Esophagus (tissue), 2 donors: ENCODE results near the gene PLEKHG2. TPM values are rescaled to one million over a fixed set of nuclear protein-coding genes. Genes with fewer than 3 reads are reported as not detected.

Experiments
- H3K27ac ChIP-seq, 2 donors: one replicate each; pipeline ENCODE4 v1.5.1; 2013; ENCODE audit warnings: low read depth in 2 of 2, mild to moderate bottlenecking in 2 of 2, inconsistent platforms in 1 of 2, low read length in 1 of 2, moderate library complexity in 1 of 2
- H3K27me3 ChIP-seq, 2 donors: one replicate each; pipeline ENCODE4 v1.6.1; 2013; ENCODE audit warnings: low read length in 2 of 2, control low read depth in 1 of 2, mild to moderate bottlenecking in 1 of 2; ENCODE audit not compliant: insufficient read depth in 2 of 2, control insufficient read depth in 1 of 2
- H3K36me3 ChIP-seq, 2 donors: one replicate each; pipeline ENCODE4 v1.6.1; 2013; ENCODE audit warnings: low read length in 1 of 2; ENCODE audit not compliant: control insufficient read depth in 2 of 2, insufficient read depth in 2 of 2
- H3K4me1 ChIP-seq, 2 donors: one replicate each; pipeline ENCODE4 v1.6.1; 2013; ENCODE audit warnings: low read length in 1 of 2; ENCODE audit not compliant: control insufficient read depth in 2 of 2, insufficient read depth in 2 of 2
- H3K4me3 ChIP-seq, 2 donors: one replicate each; pipeline ENCODE4 v1.5.1; 2013; ENCODE audit warnings: low read length in 2 of 2, mild to moderate bottlenecking in 2 of 2, low read depth in 1 of 2, moderate library complexity in 1 of 2
- H3K9me3 ChIP-seq, 2 donors: one replicate each; pipeline ENCODE4 v1.6.1; 2013; ENCODE audit warnings: mild to moderate bottlenecking in 2 of 2, low read depth in 1 of 2, low read length in 1 of 2, moderate library complexity in 1 of 2; ENCODE audit not compliant: control insufficient read depth in 2 of 2, insufficient read depth in 1 of 2
- WGBS, 2 donors: extraction: QIAGEN DNeasy Blood & Tissue Kit; methylation state at CpG; one replicate each; pipeline ENCODE4 v1.1.7; 2013; 5-methylcytosine and 5-hydroxymethylcytosine counted together
- polyA plus RNA-seq, 2 donors: library from polyadenylated mRNA; stranded (reverse); fragments of 200-250 nt; gene quantifications; one replicate each; pipeline ENCODE4 v1.2.3, GENCODE V29; 2013
- donor health status: healthy with polysubstance abuse.
- donor health status: Bipolar disorder and iron deficiency.

Gene PLEKHG2
- polyA plus RNA-seq, 2 donors, result 3.8 to 9.2 TPM

DNA sequence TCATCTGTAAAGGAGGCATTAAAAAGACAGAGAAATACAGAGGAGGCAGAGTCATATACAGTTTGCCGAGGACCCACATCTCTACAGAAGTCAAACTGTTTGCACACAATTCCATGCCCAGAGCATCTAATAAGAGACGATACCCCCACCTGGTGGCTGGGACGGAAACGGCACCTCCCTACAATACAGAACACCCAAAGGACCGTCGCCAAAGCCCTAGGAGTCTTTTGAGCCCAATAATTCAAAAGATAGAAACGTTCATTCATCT lies 703 bp upstream of the PLEKHG2 start:
- Histone ChIP-seq H3K4me1 (peaks cover 5 to 7% of the 10 kb centered on the region in 2 donors), H3K27me3 (no peaks in the 10 kb centered on the region), H3K27ac (peak overlapping the region; percentile 81 to 100), H3K4me3 (peak overlapping the region in 1 of 2 donors; percentile 94), H3K36me3 (peaks cover 7 to 11% of the 10 kb centered on the region in 2 donors), H3K9me3 (no peaks in the 10 kb centered on the region)
- 0% methylated on average over 7 of the region's 7 CpGs for WGBS, 2 donors

- Histone ChIP-seq H3K27ac (peak overlapping the region; percentile 86 to 94), H3K9me3 (no peaks in the 10 kb centered on the region), H3K27me3 (no peaks in the 10 kb centered on the region), H3K36me3 (peaks cover 4 to 9% of the 10 kb centered on the region in 2 donors), H3K4me1 (peaks cover 5 to 7% of the 10 kb centered on the region in 2 donors), H3K4me3 (peak overlapping the region; percentile 56 to 61)
- 0% methylated on average over 24 of the region's 24 CpGs for WGBS, 2 donors
Observed at GRCh38 chr19:39412867-39413271, 400 bp downstream of the PLEKHG2 start.

DNA sequence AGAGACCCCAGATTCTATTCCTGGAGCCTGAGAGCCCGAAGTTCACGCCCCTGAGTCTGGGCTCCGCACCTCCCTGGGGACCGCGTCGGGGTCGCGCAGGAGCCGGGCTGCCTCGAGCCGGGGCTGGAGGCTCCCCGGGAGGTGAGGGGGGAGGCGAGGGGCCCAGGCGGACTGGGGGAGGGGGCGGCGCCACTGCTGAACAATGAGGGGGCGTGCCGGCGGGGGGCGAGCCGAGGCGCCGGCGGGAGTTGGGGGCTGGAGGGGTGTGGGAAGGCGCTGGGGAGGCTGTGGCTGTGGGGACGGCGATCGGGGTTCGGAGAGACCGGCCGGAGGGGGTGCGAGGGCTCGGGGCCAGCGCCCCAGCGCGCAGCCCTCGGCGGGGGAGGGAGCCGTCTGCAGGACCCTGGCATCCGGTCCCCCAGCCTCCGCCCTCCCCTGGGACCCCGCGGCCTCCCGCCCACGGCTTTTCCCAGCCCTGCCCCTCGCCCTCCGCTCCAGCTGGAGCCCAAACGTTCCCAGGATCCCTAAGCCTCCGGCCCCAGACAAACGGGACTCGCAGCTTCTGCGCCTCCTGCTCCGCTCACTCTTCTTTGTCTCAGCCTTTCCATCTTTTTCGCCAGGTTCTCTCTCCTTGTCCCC lies 922 bp downstream of the PLEKHG2 start:
- no peaks in the 10 kb centered on the region for H3K9me3 ChIP-seq
- H3K4me1 ChIP-seq, result peaks cover 5 to 7% of the 10 kb centered on the region in 2 donors
- H3K4me3 ChIP-seq, result peak overlapping the region; percentile 56 to 61
- no peaks in the 10 kb centered on the region for H3K27me3 ChIP-seq
- peak overlapping the region; percentile 86 to 94 for H3K27ac ChIP-seq
- WGBS, 2 donors, result 2 to 3% methylated on average over 43 to 54 of the region's 54 CpGs
- peaks cover 0 to 4% of the 10 kb centered on the region in 2 donors for H3K36me3 ChIP-seq

DNA sequence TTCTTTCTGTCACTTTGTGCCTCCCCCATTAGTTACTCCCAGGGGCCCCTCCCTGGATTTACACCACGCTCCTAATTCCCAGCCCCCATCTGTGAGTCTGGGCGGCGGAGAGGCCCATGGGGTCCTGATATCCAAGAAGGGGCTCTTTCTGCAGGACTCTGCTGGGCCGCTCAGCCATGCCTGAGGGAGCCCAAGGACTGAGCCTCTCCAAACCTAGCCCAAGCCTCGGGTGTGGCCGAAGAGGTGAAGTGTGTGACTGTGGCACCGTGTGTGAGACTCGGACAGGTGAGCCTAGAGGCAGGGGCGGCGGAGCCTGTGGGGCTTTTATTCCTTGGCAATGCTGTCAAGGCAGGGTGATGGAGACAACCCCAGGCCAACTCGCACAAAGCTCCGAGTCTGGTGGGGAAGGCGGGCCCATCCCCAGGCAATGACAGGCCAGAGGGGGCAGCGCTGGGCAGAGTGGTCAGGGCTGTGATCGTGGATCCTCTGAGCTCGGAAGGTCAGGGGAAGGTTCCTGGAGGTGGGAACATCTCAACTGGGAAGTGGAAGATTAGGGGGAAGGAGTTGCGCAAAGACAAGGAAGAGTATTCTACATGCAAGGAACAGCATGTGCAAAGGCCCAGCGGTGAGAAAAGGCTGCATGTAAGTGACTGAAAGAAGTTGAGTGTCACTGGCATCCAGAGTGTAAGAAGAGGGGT lies 1.6 kb downstream of the PLEKHG2 start:
- Histone ChIP-seq H3K27ac (peak overlapping the region; percentile 86 to 94), H3K36me3 (no peaks in the 10 kb centered on the region), H3K4me1 (peaks cover 5 to 7% of the 10 kb centered on the region in 2 donors), H3K27me3 (no peaks in the 10 kb centered on the region), H3K9me3 (no peaks in the 10 kb centered on the region), H3K4me3 (peak overlapping the region; percentile 56 to 61)
- 43 to 46% methylated on average over 18 of the region's 18 CpGs for WGBS, 2 donors

DNA sequence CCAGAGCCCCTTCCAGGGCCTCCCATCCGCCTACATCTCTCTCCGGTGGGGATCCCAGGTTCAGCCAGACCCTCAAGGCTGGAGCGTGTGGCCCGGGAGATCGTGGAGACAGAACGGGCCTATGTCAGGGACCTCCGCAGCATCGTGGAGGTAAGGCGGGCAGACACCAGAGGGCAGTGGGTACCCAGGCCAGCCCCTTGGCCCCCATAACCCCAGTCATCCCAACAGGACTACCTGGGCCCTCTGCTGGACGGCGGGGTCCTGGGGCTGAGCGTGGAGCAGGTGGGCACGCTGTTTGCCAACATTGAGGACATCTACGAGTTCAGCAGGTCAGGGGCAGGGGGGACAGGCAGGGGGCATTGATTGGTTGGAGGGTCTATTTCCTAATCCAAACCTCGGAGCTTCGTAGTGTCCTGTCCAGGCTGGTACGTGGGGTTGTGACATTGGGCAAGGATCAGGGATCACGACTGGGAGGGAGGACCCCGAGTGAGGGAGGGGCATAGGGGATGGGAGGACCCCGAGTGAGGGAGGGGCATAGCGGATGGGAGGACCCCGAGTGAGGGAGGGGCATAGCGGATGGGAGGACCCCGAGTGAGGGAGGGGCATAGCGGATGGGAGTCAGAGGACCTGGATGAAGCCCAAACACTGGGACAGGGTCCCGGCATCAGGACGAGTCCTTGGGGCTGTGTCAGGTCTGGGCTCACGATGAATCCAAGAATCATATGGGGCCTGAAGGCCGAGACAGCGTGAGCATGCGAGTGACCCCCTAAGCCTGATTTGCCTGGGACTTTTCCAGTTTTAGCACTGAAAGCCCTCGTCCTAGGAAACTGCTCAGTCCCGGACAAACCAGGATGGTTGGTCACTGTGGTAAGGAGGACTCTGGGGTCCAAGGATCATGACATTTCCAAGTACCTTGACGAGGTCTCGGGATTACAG lies 2.9 kb downstream of the PLEKHG2 start:
- Histone ChIP-seq H3K9me3 (no peaks in the 10 kb centered on the region), H3K4me3 (no peak overlapping the region), H3K27me3 (no peaks in the 10 kb centered on the region), H3K4me1 (peaks cover 5 to 6% of the 10 kb centered on the region in 2 donors), H3K36me3 (no peaks in the 10 kb centered on the region), H3K27ac (peak overlapping the region in 1 of 2 donors; percentile 36)
- WGBS, 2 donors, result 71 to 73% methylated on average over 35 of the region's 35 CpGs

- WGBS, 2 donors, result 78 to 80% methylated on average over 24 to 27 of the region's 27 CpGs
- H3K4me1 ChIP-seq, result peaks cover 0 to 5% of the 10 kb centered on the region in 2 donors
- no peak overlapping the region for H3K4me3 ChIP-seq
- no peaks in the 10 kb centered on the region for H3K27me3 ChIP-seq
- no peaks in the 10 kb centered on the region for H3K9me3 ChIP-seq
- no peak overlapping the region for H3K27ac ChIP-seq
- no peaks in the 10 kb centered on the region for H3K36me3 ChIP-seq
Observed at GRCh38 chr19:39416152-39417120, 4.0 kb downstream of the PLEKHG2 start.

GRCh38 chr19:39417463-39418181 lies 5.2 kb downstream of the PLEKHG2 start:
- H3K36me3 ChIP-seq, result no peaks in the 10 kb centered on the region
- H3K9me3 ChIP-seq, result no peaks in the 10 kb centered on the region
- no peaks in the 10 kb centered on the region for H3K27me3 ChIP-seq
- 89 to 93% methylated on average over 29 to 30 of the region's 30 CpGs for WGBS, 2 donors
- H3K4me1 ChIP-seq, result peaks cover 0 to 5% of the 10 kb centered on the region in 2 donors
- no peak overlapping the region for H3K4me3 ChIP-seq
- H3K27ac ChIP-seq, result no peak overlapping the region

DNA sequence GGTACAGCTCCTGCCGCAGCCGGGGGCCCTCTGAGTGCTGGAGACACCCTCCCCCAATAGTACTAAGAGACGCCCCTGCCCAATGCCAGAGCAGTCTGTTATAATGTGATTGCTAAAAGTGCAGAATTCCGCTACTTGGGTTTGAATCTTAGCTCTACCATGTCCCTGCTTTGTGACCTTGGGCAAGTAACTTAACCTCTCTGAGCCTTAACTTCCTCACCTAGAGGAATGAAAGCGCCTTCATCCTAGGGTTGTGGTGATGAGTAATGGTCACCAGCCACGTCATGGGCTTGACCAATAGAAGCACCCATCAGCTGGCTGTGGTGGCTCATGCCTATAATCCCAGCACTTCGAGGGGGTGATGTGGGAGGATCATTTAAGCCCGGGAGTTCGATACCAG lies 6.5 kb downstream of the PLEKHG2 start:
- Histone ChIP-seq H3K4me1 (peaks cover 0 to 5% of the 10 kb centered on the region in 2 donors), H3K36me3 (no peaks in the 10 kb centered on the region), H3K27me3 (no peaks in the 10 kb centered on the region), H3K4me3 (no peak overlapping the region), H3K9me3 (no peaks in the 10 kb centered on the region), H3K27ac (no peak overlapping the region)
- 84 to 89% methylated on average over 9 of the region's 9 CpGs for WGBS, 2 donors
